K562 (cell line): ENCODE measurements around the gene GPR153. TPM values are rescaled to one million over a fixed set of nuclear protein-coding genes. Genes with fewer than 3 reads are reported as not detected.

ENCODE experiments used
- BCL6 ChIP-seq: fragments of 250-450 bp; sonication (Bioruptor Pico); IDR thresholded peaks from 2 replicates; pipeline ENCODE4 v1.4.0; 2020
- CBX8 ChIP-seq: fragments of 200-600 bp; sonication (generic); IDR thresholded peaks from 2 replicates; pipeline ENCODE4 v1.6.1; 2012; ENCODE audit warnings: borderline replicate concordance, mixed run types, low read depth, mild to moderate bottlenecking, moderate library complexity, mixed read lengths, low read length, control low read depth, inconsistent platforms; ENCODE audit not compliant: poor library complexity, severe bottlenecking; ENCODE audit errors: extremely low read depth
- CTBP1 ChIP-seq: fragments of 450-650 bp; IDR thresholded peaks from 2 replicates; pipeline ENCODE4 v1.6.1; 2016; ENCODE audit warnings: borderline replicate concordance
- EP400 ChIP-seq: fragments of 450-650 bp; IDR thresholded peaks from 2 replicates; pipeline ENCODE4 v1.6.1; 2017; ENCODE audit warnings: antibody characterized with exemption, mild to moderate bottlenecking, moderate library complexity
- EWSR1 ChIP-seq: fragments of 450-650 bp; IDR thresholded peaks from 2 replicates; pipeline ENCODE4 v1.6.1; 2018; ENCODE audit warnings: borderline replicate concordance, mild to moderate bottlenecking, low read depth, moderate library complexity; ENCODE audit not compliant: partially characterized antibody
- FOSL1 ChIP-seq: fragments of 200-800 bp; sonication (Bioruptor generic); conservative IDR thresholded peaks from 2 replicates; pipeline ENCODE4 v1.6.1; 2016; ENCODE audit warnings: missing genetic modification characterization, missing compliant biosample characterization
- FOXJ3 ChIP-seq: sonication (generic); formaldehyde crosslinking; IDR thresholded peaks from 2 replicates; pipeline ENCODE4 v1.4.0; 2020; ENCODE audit warnings: mild to moderate bottlenecking, missing genetic modification reagents
- HDGF ChIP-seq: fragments of 450-650 bp; IDR thresholded peaks from 2 replicates; pipeline ENCODE4 v1.6.1; 2016
- HSF4 ChIP-seq: fragments of 250-450 bp; sonication (Bioruptor Pico); IDR thresholded peaks from 2 replicates; pipeline ENCODE4 v2.1.2; 2022; ENCODE audit warnings: mild to moderate bottlenecking, moderate library complexity, borderline replicate concordance
- NR3C1 ChIP-seq: sonication (generic); formaldehyde crosslinking; IDR thresholded peaks from 2 replicates; pipeline ENCODE4 v1.8.1; 2022; ENCODE audit warnings: missing genetic modification reagents
- PHF8 ChIP-seq: fragments of 200-600 bp; sonication (generic); IDR thresholded peaks from 2 replicates; pipeline ENCODE4 v1.6.1; 2012; ENCODE audit warnings: mixed run types, mild to moderate bottlenecking, inconsistent platforms, low read length, moderate library complexity, borderline replicate concordance
- POLR3A ChIP-seq: IDR thresholded peaks from 2 replicates; pipeline ENCODE4 v1.6.1; 2011; ENCODE audit warnings: borderline replicate concordance, mild to moderate bottlenecking, moderate library complexity; ENCODE audit not compliant: insufficient read length, insufficient read depth; ENCODE audit errors: extremely low read depth
- PRPF4 ChIP-seq: fragments of 200-400 bp; formaldehyde crosslinking; IDR thresholded peaks from one replicate; pipeline ENCODE4 v1.6.1; 2017; ENCODE audit warnings: low read length, low read depth, mild to moderate bottlenecking; ENCODE audit not compliant: insufficient read depth, poor library complexity, severe bottlenecking
- RBBP5 ChIP-seq: fragments of 200-600 bp; sonication (generic); IDR thresholded peaks from 2 replicates; pipeline ENCODE4 v1.6.1; 2012; ENCODE audit warnings: borderline replicate concordance, mild to moderate bottlenecking, low read length, control low read depth, inconsistent platforms; ENCODE audit not compliant: insufficient read depth, poor library complexity, severe bottlenecking
- RBFOX2 ChIP-seq: fragments of 200-400 bp; formaldehyde crosslinking; IDR thresholded peaks from 2 replicates; pipeline ENCODE4 v1.6.1; 2017; ENCODE audit warnings: low read depth, mild to moderate bottlenecking, low read length, moderate library complexity
- SMARCA5 ChIP-seq: fragments of 450-650 bp; IDR thresholded peaks from 2 replicates; pipeline ENCODE4 v1.6.1; 2016
- TEAD1 ChIP-seq, 2 experiments: fragments of 450-650 bp in 1 of 2; sonication (generic) in 1 of 2; formaldehyde crosslinking; IDR thresholded peaks; 2 replicates each; pipeline versions ENCODE4 v1.4.0 to v1.8.0; 2020 to 2022; ENCODE audit warnings: mild to moderate bottlenecking in 2 of 2, missing genetic modification reagents in 1 of 2
- TEAD2 ChIP-seq: fragments of 450-650 bp; IDR thresholded peaks from 2 replicates; pipeline ENCODE4 v1.6.1; 2016; ENCODE audit warnings: missing genetic modification characterization, control low read depth, missing compliant biosample characterization
- TSHZ1 ChIP-seq: fragments of 250-450 bp; sonication (Bioruptor Pico); IDR thresholded peaks from 2 replicates; pipeline ENCODE4 v1.4.0; 2020; ENCODE audit warnings: mild to moderate bottlenecking, moderate library complexity
- ZFX ChIP-seq: sonication (generic); formaldehyde crosslinking; IDR thresholded peaks from 2 replicates; pipeline ENCODE4 v1.8.0; 2022; ENCODE audit warnings: mild to moderate bottlenecking, missing genetic modification reagents, moderate library complexity
- ZNF224 ChIP-seq: sonication (generic); formaldehyde crosslinking; IDR thresholded peaks from 2 replicates; pipeline ENCODE4 v1.8.0; 2022; ENCODE audit warnings: mild to moderate bottlenecking, missing genetic modification reagents
- polyA plus RNA-seq, 8 experiments: library from polyadenylated mRNA; depleted of rRNA in 4 of 8; stranded (reverse) in 5 of 8; unstranded in 3 of 8; fragments of >200 nt; fragmentation: Nextera tagmentation in 2 of 8; fragmentation: Illumina TruSeq in 1 of 8; extraction: Ambion mirVana in 2 of 8; extraction: Trizol in 1 of 8; gene quantifications; 2 replicates each; pipeline versions ENCODE4 v1.2.1 to v1.2.3, GENCODE V29; 2011 to 2014; ENCODE audit warnings: inconsistent platforms in 1 of 8, missing spikeins in 1 of 8
- total RNA-seq, 7 experiments: library from RNA; depleted of rRNA in 6 of 7; stranded (reverse); fragments of >200 nt in 6 of 7; fragmentation: Illumina TruSeq in 2 of 7; extraction: Trizol in 2 of 7; gene quantifications; 2 replicates each; pipeline versions ENCODE4 v1.2.1 to v1.2.3, GENCODE V29; 2011 to 2021; ENCODE audit warnings: low replicate concordance in 1 of 7
- TF ChIP-seq, protein P1 (sequence below): sonication (generic); formaldehyde crosslinking; IDR thresholded peaks from 2 replicates; pipeline ENCODE4 v1.5.0; 2020; ENCODE audit warnings: missing genetic modification reagents
- TF ChIP-seq, protein P2 (sequence below): sonication (generic); formaldehyde crosslinking; IDR thresholded peaks from 2 replicates; pipeline ENCODE4 v1.9.0; 2022; ENCODE audit warnings: mild to moderate bottlenecking, missing genetic modification reagents

Gene GPR153
- total and polyA plus RNA-seq, 9 of the 15 experiments (the other 6 are each of a cell fraction or from before 2014, with no cell fraction given): 0.01 to 1.5 (median 0.51) TPM

DNA sequence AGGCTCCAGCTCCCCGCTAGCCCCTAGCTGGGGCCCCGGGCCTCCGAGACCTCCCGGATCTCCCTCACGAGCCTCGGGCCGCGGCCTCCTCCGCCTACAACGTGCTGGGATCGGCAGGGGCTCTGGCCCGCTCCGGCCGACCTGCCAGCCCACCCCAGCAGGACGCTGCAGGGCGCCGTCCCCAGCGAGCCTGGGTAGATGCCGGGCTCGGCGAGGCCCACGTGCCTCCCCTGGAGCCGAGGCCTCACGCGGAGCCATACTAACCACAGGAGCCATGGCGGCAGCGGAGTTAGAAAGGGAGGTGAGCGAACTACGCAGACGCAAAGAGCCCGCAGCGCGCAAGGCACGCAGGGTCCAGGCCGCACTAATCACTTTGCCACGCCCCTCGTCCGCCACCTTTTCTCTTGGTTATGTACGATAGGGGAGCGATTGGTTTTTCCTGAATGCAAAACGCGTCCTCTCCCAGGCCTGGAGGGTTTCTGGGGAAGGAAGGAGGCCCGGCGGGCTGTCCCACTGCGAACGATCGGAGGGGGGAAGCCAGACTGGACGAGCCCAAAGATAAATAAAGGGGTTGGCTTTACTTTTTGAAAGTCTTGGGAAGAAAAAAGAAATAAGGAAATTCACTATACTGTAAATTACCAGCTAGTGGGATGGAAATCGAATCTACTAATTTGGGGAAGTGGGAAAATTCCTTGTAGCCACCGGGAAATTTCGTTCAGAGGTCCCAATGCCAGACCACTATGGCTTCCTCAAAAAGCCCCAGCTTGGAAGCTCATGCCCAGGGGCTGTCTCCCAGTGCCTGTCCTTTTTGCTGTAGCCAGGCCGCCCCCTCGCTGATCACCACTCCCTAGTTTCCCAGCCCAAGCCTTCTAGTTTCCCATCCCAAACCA is 61.4 kb downstream of the GPR153 start, which contains the start of gene RPL22 (continued):
- TF ChIP-seq PHF8 (peak; percentile 98), TEAD2 (tag) (no peak), ZNF224 (CRISPR knock-in tag) (peak; percentile 79; the same call in 1 of the 2 replicates), TSHZ1 (0 out of 2 replicates have a peak, but pooled peaks have one; percentile 42), POLR3A (no peak), BCL6 (peak; percentile 58; the same call in 1 of the 2 replicates), CBX8 (no peak), EP400 (peak; percentile 99), HSF4 (CRISPR knock-in tag) (no peak), EWSR1 (no peak), FOXJ3 (no peak), ZFX (CRISPR knock-in tag) (peak; percentile 99), RBFOX2 (peak; percentile 100), HDGF (no peak), NR3C1 (no peak), CTBP1 (peak; percentile 76), PRPF4 (peak; percentile 45), TEAD1 (CRISPR knock-in tag; IDR thresholded peaks at IDR 0.05) (peak; percentile 22 to 95; a peak in 3 of 4 replicates), SMARCA5 (no peak), RBBP5 (peak; percentile 99), FOSL1 (peak; percentile 28; the same call in 1 of the 2 replicates)
- TF ChIP-seq, protein P1, sequence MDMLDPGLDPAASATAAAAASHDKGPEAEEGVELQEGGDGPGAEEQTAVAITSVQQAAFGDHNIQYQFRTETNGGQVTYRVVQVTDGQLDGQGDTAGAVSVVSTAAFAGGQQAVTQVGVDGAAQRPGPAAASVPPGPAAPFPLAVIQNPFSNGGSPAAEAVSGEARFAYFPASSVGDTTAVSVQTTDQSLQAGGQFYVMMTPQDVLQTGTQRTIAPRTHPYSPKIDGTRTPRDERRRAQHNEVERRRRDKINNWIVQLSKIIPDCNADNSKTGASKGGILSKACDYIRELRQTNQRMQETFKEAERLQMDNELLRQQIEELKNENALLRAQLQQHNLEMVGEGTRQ (CRISPR knock-in tag): peak; percentile 61; the same call in 1 of the 2 replicates
- TF ChIP-seq, protein P2, sequence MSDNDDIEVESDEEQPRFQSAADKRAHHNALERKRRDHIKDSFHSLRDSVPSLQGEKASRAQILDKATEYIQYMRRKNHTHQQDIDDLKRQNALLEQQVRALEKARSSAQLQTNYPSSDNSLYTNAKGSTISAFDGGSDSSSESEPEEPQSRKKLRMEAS (CRISPR knock-in tag): peak; percentile 97
